A549 (cell line): ENCODE data around the gene CHST6. TPM values are rescaled to one million over a fixed set of nuclear protein-coding genes. Genes with fewer than 3 reads are reported as not detected.
A peak's percentile ranks its signal among the peaks of the same experiment; 100 is the strongest.

ENCODE experiments used
- ATAC-seq, 2 experiments: fragments of 200-7000 bp in 1 of 2; fragments of >200 bp in 1 of 2; cut with Nextera tagmentation in 1 of 2; cut with Tn5 transposase in 1 of 2; 3 replicates each; pipeline versions ENCODE4 v1.8.0 to v1.9.1; 2018 to 2020; ENCODE audit warnings: mild to moderate bottlenecking in 1 of 2, moderate library complexity in 1 of 2
- CTCF ChIA-PET: fragments of 300-600 bp; sonication (Branson Sonifier 250); formaldehyde crosslinking; extraction: SDS; loops from one replicate; lab custom pipeline; 2021; ENCODE audit warnings: antibody characterized with exemption, inconsistent platforms; lab: Yijun Ruan, JAX
- POLR2A ChIA-PET: fragments of 350-600 bp; formaldehyde crosslinking; extraction: SDS; loops from one replicate; lab custom pipeline; 2021; ENCODE audit warnings: antibody characterized with exemption, inconsistent platforms; lab: Yijun Ruan, JAX
- DNase-seq, 2 experiments: peaks; one replicate each; pipeline versions ENCODE4 v3.0.0 to v3.0.0-alpha.2; 2011 to 2016; ENCODE audit warnings: low read depth in 1 of 2, low spot score in 1 of 2
- FAIRE-seq: peaks from 2 replicates; lab custom pipeline; 2011; peaks lifted over from hg19 to GRCh38; lab: Jason Lieb, UNC
- H3K27ac ChIP-seq, 2 experiments: fragments of >200 bp; sonication (Bioruptor Twin); formaldehyde crosslinking; 3 replicates each; pipeline ENCODE4 v1.5.1; 2016 to 2017
- H3K4me1 ChIP-seq: fragments of >200 bp; sonication (Bioruptor Twin); formaldehyde crosslinking; 3 replicates; pipeline ENCODE4 v1.6.1; 2016
- H3K4me2 ChIP-seq: fragments of >200 bp; sonication (Bioruptor Twin); formaldehyde crosslinking; 3 replicates; pipeline ENCODE4 v1.6.1; 2016
- H3K4me3 ChIP-seq: fragments of >200 bp; sonication (Bioruptor Twin); formaldehyde crosslinking; 3 replicates; pipeline ENCODE4 v1.5.1; 2016
- H3K9me3 ChIP-seq: fragments of >200 bp; sonication (Bioruptor Twin); formaldehyde crosslinking; 3 replicates; pipeline ENCODE4 v1.6.1; 2016
- EHF ChIP-seq: fragments of 250-450 bp; sonication (Bioruptor Pico); IDR thresholded peaks from 2 replicates; pipeline ENCODE4 v1.5.0; 2020; ENCODE audit warnings: mild to moderate bottlenecking
- JUN ChIP-seq, 2 experiments: fragments of >200 bp; sonication (Bioruptor Twin); formaldehyde crosslinking; IDR thresholded peaks; 2 replicates in 1 of 2; 3 replicates in 1 of 2; pipeline ENCODE4 v1.6.1; 2016 to 2017
- MAFK ChIP-seq: fragments of 450-650 bp; IDR thresholded peaks from 2 replicates; pipeline ENCODE4 v1.6.1; 2014; ENCODE audit not compliant: partially characterized antibody
- PBX3 ChIP-seq: IDR thresholded peaks from 2 replicates; pipeline ENCODE4 v1.6.1; 2012
- PHF8 ChIP-seq: fragments of 200-600 bp; sonication (generic); IDR thresholded peaks from 2 replicates; pipeline ENCODE4 v1.6.1; 2016; ENCODE audit warnings: low read depth, mild to moderate bottlenecking, antibody characterized with exemption, moderate library complexity, borderline replicate concordance
- POLR2A ChIP-seq: IDR thresholded peaks from 2 replicates; pipeline ENCODE4 v1.6.1; 2012; ENCODE audit warnings: mild to moderate bottlenecking, low read length
- POLR2AphosphoS2 ChIP-seq: conservative IDR thresholded peaks from 2 replicates; pipeline ENCODE4 v1.6.1; 2012; ENCODE audit warnings: low read length, improper control_type of control experiment, inconsistent platforms
- RAD21 ChIP-seq, 2 experiments: fragments of >200 bp in 1 of 2; sonication (Bioruptor Twin) in 1 of 2; formaldehyde crosslinking in 1 of 2; IDR thresholded peaks in 1 of 2; conservative IDR thresholded peaks in 1 of 2; 2 replicates in 1 of 2; 3 replicates in 1 of 2; pipeline ENCODE4 v1.6.1; 2012 to 2018; ENCODE audit warnings: inconsistent platforms in 1 of 2
- ZFP36 ChIP-seq: fragments of 450-650 bp; IDR thresholded peaks from 2 replicates; pipeline ENCODE4 v1.6.1; 2014; ENCODE audit warnings: borderline replicate concordance; ENCODE audit not compliant: partially characterized antibody
- WGBS: methylation state at CpG from one replicate; pipeline ENCODE4 v1.1.6; 2017; ENCODE audit errors: missing lambda C conversion rate; 5-methylcytosine and 5-hydroxymethylcytosine counted together
- polyA plus RNA-seq, 4 experiments: library from polyadenylated mRNA; depleted of rRNA in 3 of 4; stranded (reverse); fragments of >200 nt; fragmentation: RNase III in 1 of 4; extraction: RNeasy Plus Mini Kit Qiagen cat#74134 plus additional on column Dnase treatment in 1 of 4; gene quantifications; 2 replicates in 3 of 4; 3 replicates in 1 of 4; pipeline ENCODE4 v1.2.3, GENCODE V29; 2011 to 2017
- TF ChIP-seq, protein P1 (sequence below): fragments of 250-450 bp; sonication (Bioruptor Pico); IDR thresholded peaks from 2 replicates; pipeline ENCODE4 v1.5.0; 2021; ENCODE audit warnings: mild to moderate bottlenecking, moderate library complexity, borderline replicate concordance
- TF ChIP-seq, protein P2 (sequence below): fragments of >200 bp; sonication (Bioruptor Twin); formaldehyde crosslinking; IDR thresholded peaks from 3 replicates; pipeline ENCODE4 v1.5.1; 2016

Gene CHST6
- polyA plus RNA-seq, 2 of the 4 experiments (the other 2 are of a cell fraction): 0.37 to 0.74 TPM

GRCh38 chr16:75529959-75530358 lies 34.7 kb upstream of the CHST6 start:
- POLR2A ChIA-PET: no interaction called here
- 84% methylated on average over 29 of the region's 29 CpGs for WGBS
- H3K4me2 ChIP-seq: no peak overlapping the region

DNA sequence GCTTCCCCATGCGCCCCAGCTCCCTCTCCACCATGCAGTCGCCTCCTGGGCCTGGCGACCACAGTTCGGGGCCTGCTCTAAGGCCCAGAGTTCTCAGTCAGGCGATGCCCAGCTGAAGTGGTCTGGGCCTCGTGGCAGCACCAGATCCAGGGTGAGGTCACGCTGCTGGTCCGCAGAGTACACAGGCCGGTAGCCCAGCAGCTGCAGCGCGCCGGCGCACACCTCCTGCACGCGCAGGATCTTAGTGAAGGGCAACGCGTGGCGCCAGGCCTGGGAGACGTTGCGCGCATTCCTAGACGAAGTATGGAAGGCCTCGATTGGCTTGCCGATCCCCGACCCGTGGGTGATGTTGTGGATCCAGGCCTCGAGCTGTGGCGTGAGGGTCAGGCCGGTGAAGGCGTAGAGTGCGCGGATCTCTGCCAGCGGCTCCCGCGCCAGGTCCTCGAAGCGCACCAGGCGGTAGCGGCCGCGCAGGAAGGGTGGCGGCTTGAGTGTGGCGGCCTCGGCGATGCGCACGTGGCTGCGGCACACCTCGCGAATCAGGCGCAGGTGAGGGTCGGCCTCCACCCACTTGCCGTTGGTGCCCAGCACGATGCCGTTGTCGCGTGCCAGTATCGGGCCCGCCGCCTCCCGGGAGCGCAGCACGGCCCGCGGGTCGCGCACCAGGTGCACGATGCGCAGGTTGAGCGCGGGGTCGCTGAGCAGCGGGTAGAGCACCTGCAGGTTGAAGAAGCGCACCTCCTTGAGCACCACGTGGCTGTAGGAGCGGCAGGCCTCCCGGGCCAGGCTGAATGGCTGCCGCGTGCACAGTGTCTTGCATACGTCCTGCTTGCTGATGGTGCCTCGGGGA lies 34.0 kb upstream of the CHST6 start:
- Histone ChIP-seq H3K27ac (no peak overlapping the region), H3K4me1 (no peaks in the 10 kb centered on the region)
- TF ChIP-seq RAD21 (conservative IDR thresholded peaks at IDR 0.05 in 1 of 2, IDR thresholded peaks at IDR 0.05 in 1 of 2): no peak
- TF ChIP-seq ZFP36: no peak
- 0 out of 2 replicates have a peak, but pooled peaks have one; percentile 4 for TF ChIP-seq POLR2A
- TF ChIP-seq, all 56 proteins: peak for 1
- DNase-seq (no peak), ATAC-seq (no peak), FAIRE-seq (no peak)
- Histone ChIP-seq H3K9me3 (no peaks in the 10 kb centered on the region), H3K4me3 (no peak overlapping the region), H3K4me2 (no peak overlapping the region)
- CTCF ChIA-PET: interaction anchor here (0.6 to 3.8 kb wide), 4 partner anchors 12 to 64 kb away, joined by 3 to 21 read pairs (median 3); no protein-coding TSS in a partner anchor
- 94% methylated on average over 59 of the region's 81 CpGs for WGBS
- POLR2A ChIA-PET: no interaction called here

More at GRCh38 chr16:75529959-75530358, 34.7 kb upstream of the CHST6 start:
- TF ChIP-seq POLR2AphosphoS2 (no peak), MAFK (no peak), PHF8 (no peak), PBX3 (no peak)
- TF ChIP-seq, protein P1, sequence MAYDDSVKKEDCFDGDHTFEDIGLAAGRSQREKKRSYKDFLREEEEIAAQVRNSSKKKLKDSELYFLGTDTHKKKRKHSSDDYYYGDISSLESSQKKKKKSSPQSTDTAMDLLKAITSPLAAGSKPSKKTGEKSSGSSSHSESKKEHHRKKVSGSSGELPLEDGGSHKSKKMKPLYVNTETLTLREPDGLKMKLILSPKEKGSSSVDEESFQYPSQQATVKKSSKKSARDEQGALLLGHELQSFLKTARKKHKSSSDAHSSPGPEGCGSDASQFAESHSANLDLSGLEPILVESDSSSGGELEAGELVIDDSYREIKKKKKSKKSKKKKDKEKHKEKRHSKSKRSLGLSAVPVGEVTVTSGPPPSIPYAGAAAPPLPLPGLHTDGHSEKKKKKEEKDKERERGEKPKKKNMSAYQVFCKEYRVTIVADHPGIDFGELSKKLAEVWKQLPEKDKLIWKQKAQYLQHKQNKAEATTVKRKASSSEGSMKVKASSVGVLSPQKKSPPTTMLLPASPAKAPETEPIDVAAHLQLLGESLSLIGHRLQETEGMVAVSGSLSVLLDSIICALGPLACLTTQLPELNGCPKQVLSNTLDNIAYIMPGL (CRISPR knock-in tag): no peak
- Histone ChIP-seq H3K27ac (no peak overlapping the region), H3K4me1 (no peaks in the 10 kb centered on the region), H3K4me3 (no peak overlapping the region), H3K9me3 (no peaks in the 10 kb centered on the region)
- no peak for ATAC-seq
- CTCF ChIA-PET: no interaction called here
- DNase-seq: no peak
- FAIRE-seq: no peak

- CTCF ChIA-PET: interaction anchor here (1.0 to 3.8 kb wide), 2 partner anchors 11 to 56 kb away, joined by 3 to 21 read pairs; no protein-coding TSS in a partner anchor
- POLR2A ChIA-PET: no interaction called here
- no peak for FAIRE-seq
These were observed 32.6 kb upstream of the CHST6 start for GRCh38 chr16:75527825-75528299.

More at GRCh38 chr16:75527825-75528299, 32.6 kb upstream of the CHST6 start:
- no peak for DNase-seq
- no peak overlapping the region for H3K4me3 ChIP-seq
- H3K4me1 ChIP-seq: no peaks in the 10 kb centered on the region
- ATAC-seq: no peak
- no peak overlapping the region for H3K27ac ChIP-seq
- H3K4me2 ChIP-seq: no peak overlapping the region
- 67% methylated on average over 5 of the region's 5 CpGs for WGBS
- TF ChIP-seq EHF (CRISPR knock-in tag) (no peak), JUN (IDR thresholded peaks at IDR 0.05) (no peak)
- TF ChIP-seq, protein P2, sequence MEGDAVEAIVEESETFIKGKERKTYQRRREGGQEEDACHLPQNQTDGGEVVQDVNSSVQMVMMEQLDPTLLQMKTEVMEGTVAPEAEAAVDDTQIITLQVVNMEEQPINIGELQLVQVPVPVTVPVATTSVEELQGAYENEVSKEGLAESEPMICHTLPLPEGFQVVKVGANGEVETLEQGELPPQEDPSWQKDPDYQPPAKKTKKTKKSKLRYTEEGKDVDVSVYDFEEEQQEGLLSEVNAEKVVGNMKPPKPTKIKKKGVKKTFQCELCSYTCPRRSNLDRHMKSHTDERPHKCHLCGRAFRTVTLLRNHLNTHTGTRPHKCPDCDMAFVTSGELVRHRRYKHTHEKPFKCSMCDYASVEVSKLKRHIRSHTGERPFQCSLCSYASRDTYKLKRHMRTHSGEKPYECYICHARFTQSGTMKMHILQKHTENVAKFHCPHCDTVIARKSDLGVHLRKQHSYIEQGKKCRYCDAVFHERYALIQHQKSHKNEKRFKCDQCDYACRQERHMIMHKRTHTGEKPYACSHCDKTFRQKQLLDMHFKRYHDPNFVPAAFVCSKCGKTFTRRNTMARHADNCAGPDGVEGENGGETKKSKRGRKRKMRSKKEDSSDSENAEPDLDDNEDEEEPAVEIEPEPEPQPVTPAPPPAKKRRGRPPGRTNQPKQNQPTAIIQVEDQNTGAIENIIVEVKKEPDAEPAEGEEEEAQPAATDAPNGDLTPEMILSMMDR: no peak
- H3K9me3 ChIP-seq: no peaks in the 10 kb centered on the region
